Activated naive CD8-positive, alpha-beta T cell treated with anti-CD3 and anti-CD28 coated beads, Interleukin-2, amount 10 ng/mL, durations not matched to agents 7 days and 5 days (primary cell): ENCODE results near the gene MAD1L1. TPM values are rescaled to one million over a fixed set of nuclear protein-coding genes. Genes with fewer than 3 reads are reported as not detected.
"Not testable (repeated sequence)": the region's sequence is repeated elsewhere in the genome, so short reads cannot be mapped to it uniquely, and the experiment has no call there.

Source experiments
- ATAC-seq: fragments of 150-1000 bp; cut with Tn5 transposase; one replicate; pipeline ENCODE4 v1.10.0; 2021; ENCODE audit warnings: low read depth, moderate library complexity
- POLR2A ChIA-PET: fragments of 350-600 bp; sonication (Branson Sonifier 250); formaldehyde crosslinking; loops from one replicate; lab custom pipeline; 2021; ENCODE audit warnings: antibody characterized with exemption; lab: Charles Lee
- DNase-seq: peaks from one replicate; pipeline ENCODE4 v3.0.0; 2021
- H3K27ac Mint-ChIP-seq: one replicate; pipeline ENCODE4 v1.8.0; 2022; ENCODE audit warnings: mild to moderate bottlenecking, mixed read lengths
- H3K27me3 Mint-ChIP-seq: one replicate; pipeline ENCODE4 v1.8.0; 2022; ENCODE audit warnings: mild to moderate bottlenecking, moderate library complexity, mixed read lengths
- H3K36me3 Mint-ChIP-seq: one replicate; pipeline ENCODE4 v1.8.0; 2021; ENCODE audit warnings: mild to moderate bottlenecking, mixed read lengths
- H3K4me1 Mint-ChIP-seq: one replicate; pipeline ENCODE4 v1.8.0; 2021; ENCODE audit warnings: mixed read lengths
- H3K4me3 Mint-ChIP-seq: one replicate; pipeline ENCODE4 v1.8.0; 2022; ENCODE audit warnings: mild to moderate bottlenecking, moderate library complexity, mixed read lengths
- H3K9me3 Mint-ChIP-seq: one replicate; pipeline ENCODE4 v1.8.0; 2021; ENCODE audit warnings: mixed read lengths
- total RNA-seq, 2 experiments: library from RNA; stranded (reverse); gene quantifications; one replicate each; pipeline ENCODE4 v1.2.3, GENCODE V29; 2021

MAD1L1 gene
- total RNA-seq, 2 experiments from 2014 or later = 72.7 to 82.6 TPM

- no peaks in the 10 kb centered on the region for H3K9me3 Mint-ChIP-seq
- H3K27me3 Mint-ChIP-seq = no peaks in the 10 kb centered on the region
- peaks cover 2% of the 10 kb centered on the region for H3K36me3 Mint-ChIP-seq
- H3K4me3 Mint-ChIP-seq = no peak overlapping the region
- ATAC-seq = no peak
- POLR2A ChIA-PET = no interaction called here
- DNase-seq = peak; percentile 24
- no peak overlapping the region for H3K27ac Mint-ChIP-seq
- H3K4me1 Mint-ChIP-seq = no peaks in the 10 kb centered on the region
Measured at GRCh38 chr7:1844951-1845390, 387.8 kb downstream of the MAD1L1 start.

DNA sequence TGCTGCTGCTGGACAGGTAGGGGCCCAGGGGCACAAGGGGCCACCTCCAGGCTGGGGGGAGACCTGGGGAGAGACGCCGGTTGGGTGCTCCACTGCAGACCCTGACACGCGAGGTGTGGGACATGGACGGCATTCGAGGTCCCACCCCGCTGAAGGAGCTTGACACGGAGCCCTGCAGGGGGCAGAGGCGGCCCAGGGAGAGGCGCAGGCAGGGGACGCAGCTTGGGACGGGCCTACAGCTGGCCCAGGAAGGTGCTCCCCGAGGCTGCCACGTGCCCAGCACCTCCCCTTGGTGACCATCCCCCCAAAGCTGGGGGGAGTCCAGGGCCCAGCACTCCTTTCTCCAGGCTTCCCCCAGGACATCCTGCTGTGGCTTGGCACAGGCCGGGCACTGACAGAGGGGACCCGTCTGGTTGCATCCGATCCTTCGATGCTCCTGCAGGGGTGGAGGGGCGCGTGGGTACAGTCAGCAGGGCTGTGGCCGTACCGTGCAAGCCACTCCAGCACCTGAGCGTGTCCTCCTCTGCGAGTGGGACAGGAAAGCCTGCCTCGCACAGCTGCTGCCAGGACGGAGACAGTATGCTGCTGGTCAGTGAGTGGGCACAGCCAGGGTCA lies 388.3 kb downstream of the MAD1L1 start:
- peak; percentile 27 for DNase-seq
- H3K4me3 Mint-ChIP-seq = no peak overlapping the region
- POLR2A ChIA-PET = no interaction called here
- ATAC-seq = no peak
- peaks cover 2% of the 10 kb centered on the region for H3K36me3 Mint-ChIP-seq
- no peak overlapping the region for H3K27ac Mint-ChIP-seq
- no peaks in the 10 kb centered on the region for H3K27me3 Mint-ChIP-seq
- no peaks in the 10 kb centered on the region for H3K9me3 Mint-ChIP-seq
- no peaks in the 10 kb centered on the region for H3K4me1 Mint-ChIP-seq

GRCh38 chr7:1843921-1844335 lies 388.8 kb downstream of the MAD1L1 start:
- ATAC-seq = no peak
- no peak overlapping the region for H3K27ac Mint-ChIP-seq
- no peaks in the 10 kb centered on the region for H3K27me3 Mint-ChIP-seq
- no peaks in the 10 kb centered on the region for H3K4me1 Mint-ChIP-seq
- POLR2A ChIA-PET = no interaction called here
- peaks cover 2% of the 10 kb centered on the region for H3K36me3 Mint-ChIP-seq
- no peaks in the 10 kb centered on the region for H3K9me3 Mint-ChIP-seq
- peak; percentile 22 for DNase-seq
- H3K4me3 Mint-ChIP-seq = no peak overlapping the region

- Mint-ChIP-seq H3K27me3 (no peaks in the 10 kb centered on the region), H3K9me3 (no peaks in the 10 kb centered on the region), H3K4me1 (no peaks in the 10 kb centered on the region), H3K36me3 (peaks cover 2% of the 10 kb centered on the region), H3K4me3 (no peak overlapping the region), H3K27ac (no peak overlapping the region)
- DNase-seq (peak; percentile 21), ATAC-seq (no peak)
- POLR2A ChIA-PET = no interaction called here
Measured at GRCh38 chr7:1843271-1843861, 389.4 kb downstream of the MAD1L1 start.

- Mint-ChIP-seq H3K4me3 (no peak overlapping the region), H3K4me1 (no peaks in the 10 kb centered on the region), H3K27me3 (no peaks in the 10 kb centered on the region), H3K36me3 (peaks cover 2% of the 10 kb centered on the region), H3K27ac (no peak overlapping the region), H3K9me3 (no peaks in the 10 kb centered on the region)
- DNase-seq = peak; percentile 21
- no peak for ATAC-seq
- POLR2A ChIA-PET = no interaction called here
Measured at GRCh38 chr7:1842321-1843221, 390.2 kb downstream of the MAD1L1 start.

GRCh38 chr7:1841286-1842021 lies 391.3 kb downstream of the MAD1L1 start:
- H3K4me3 Mint-ChIP-seq, H3K9me3 Mint-ChIP-seq, H3K4me1 Mint-ChIP-seq, H3K36me3 Mint-ChIP-seq, POLR2A ChIA-PET, H3K27me3 Mint-ChIP-seq, ATAC-seq, H3K27ac Mint-ChIP-seq: not testable (repeated sequence)
- DNase-seq = peak; percentile 24

GRCh38 chr7:1840744-1841143 lies 392.0 kb downstream of the MAD1L1 start:
- H3K4me3 Mint-ChIP-seq, H3K9me3 Mint-ChIP-seq, ATAC-seq, H3K36me3 Mint-ChIP-seq, H3K27me3 Mint-ChIP-seq, H3K27ac Mint-ChIP-seq, H3K4me1 Mint-ChIP-seq, POLR2A ChIA-PET: not testable (repeated sequence)
- peak; percentile 17 for DNase-seq

DNA sequence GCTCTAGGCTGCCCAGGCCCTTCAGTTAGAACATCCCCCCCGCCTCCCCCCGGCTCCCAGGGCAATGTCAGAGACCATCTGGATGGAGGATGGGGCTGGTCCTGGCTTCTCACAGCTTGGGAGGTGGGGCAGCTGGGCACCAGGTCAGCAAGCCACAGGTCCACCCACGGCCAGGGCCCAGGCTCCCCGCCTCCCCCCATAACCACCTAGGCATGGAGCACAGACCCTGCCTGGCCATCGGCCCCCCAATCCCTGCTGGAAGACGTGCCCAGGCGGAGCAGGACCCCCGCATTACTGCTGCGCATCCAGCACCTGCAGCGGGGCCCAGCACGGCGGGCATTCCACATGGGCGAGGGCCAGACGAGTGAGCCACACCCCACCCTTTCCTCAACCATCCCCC lies 393.0 kb downstream of the MAD1L1 start:
- ATAC-seq = no peak
- H3K36me3 Mint-ChIP-seq = peaks cover 5% of the 10 kb centered on the region
- peak; percentile 23 for DNase-seq
- peaks cover 3% of the 10 kb centered on the region for H3K9me3 Mint-ChIP-seq
- POLR2A ChIA-PET = no interaction called here
- H3K27ac Mint-ChIP-seq = no peak overlapping the region
- H3K4me1 Mint-ChIP-seq = no peaks in the 10 kb centered on the region
- H3K27me3 Mint-ChIP-seq = no peaks in the 10 kb centered on the region
- no peak overlapping the region for H3K4me3 Mint-ChIP-seq

DNA sequence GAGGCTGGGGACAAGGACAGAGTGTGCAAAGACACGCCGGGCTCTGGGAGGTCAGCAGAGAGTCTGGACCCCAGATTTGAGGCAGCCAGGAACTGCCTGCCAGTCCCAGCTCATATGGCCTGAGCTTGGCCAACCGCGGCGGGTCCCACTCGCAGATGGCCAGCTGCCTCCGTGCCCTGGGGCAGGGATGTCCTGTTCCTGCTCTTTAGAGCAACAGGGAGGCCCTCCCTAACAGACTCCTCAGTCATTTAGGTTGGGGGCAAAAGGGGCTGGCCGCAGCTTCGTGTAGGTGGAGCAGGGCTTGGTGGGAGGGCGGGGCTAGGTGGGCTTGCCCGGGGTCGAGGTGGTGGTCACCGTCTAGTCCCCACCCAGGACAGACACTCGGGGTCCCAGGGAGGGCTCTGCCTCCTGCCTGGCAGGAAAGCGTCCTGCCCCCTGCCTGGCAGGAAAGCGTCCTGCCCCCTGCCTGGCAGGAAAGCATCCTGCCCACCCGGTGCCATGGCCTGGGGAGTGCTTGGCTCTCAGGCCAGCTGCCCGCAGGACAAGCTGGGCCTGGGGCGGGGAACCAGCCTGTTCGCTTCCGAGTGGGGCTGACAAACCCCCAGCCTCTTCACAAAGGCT lies 393.7 kb downstream of the MAD1L1 start:
- POLR2A ChIA-PET = interaction anchor here (0.7 kb wide), 1 partner anchor 505 kb away, joined by 3 read pairs; no protein-coding TSS in a partner anchor
- not testable (repeated sequence) for H3K4me3 Mint-ChIP-seq, H3K27ac Mint-ChIP-seq, H3K4me1 Mint-ChIP-seq, H3K9me3 Mint-ChIP-seq, ATAC-seq, H3K27me3 Mint-ChIP-seq, H3K36me3 Mint-ChIP-seq
- DNase-seq = peak; percentile 14

DNA sequence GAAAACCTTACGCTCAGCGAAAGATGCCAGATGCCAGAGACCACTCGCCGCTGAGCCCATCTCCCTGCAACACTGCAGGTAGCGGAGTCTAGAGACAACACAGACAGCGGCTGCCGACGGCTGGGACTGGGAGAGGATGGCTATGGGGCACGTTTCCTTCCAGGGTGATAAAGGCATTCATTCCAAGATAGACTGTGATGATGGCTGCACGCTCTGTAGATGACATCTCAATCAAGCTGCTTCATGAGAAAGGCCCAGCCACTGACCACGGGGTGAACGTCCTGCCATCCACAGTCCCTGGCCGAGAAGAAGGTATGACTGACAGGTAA lies 394.2 kb downstream of the MAD1L1 start:
- POLR2A ChIA-PET = interaction anchor here (0.7 kb wide), 1 partner anchor 505 kb away, joined by 3 read pairs; no protein-coding TSS in a partner anchor
- H3K4me1 Mint-ChIP-seq, H3K9me3 Mint-ChIP-seq, H3K36me3 Mint-ChIP-seq, ATAC-seq, H3K4me3 Mint-ChIP-seq, DNase-seq, H3K27me3 Mint-ChIP-seq, H3K27ac Mint-ChIP-seq: not testable (repeated sequence)

- not testable (repeated sequence) for H3K4me1 Mint-ChIP-seq, H3K27ac Mint-ChIP-seq, H3K27me3 Mint-ChIP-seq, H3K4me3 Mint-ChIP-seq, H3K36me3 Mint-ChIP-seq, ATAC-seq
- H3K9me3 Mint-ChIP-seq = peaks cover 12% of the 10 kb centered on the region
- DNase-seq = peak; percentile 11
- POLR2A ChIA-PET = interaction anchor here (0.7 kb wide), 1 partner anchor 506 kb away, joined by 3 read pairs; no protein-coding TSS in a partner anchor
Measured at GRCh38 chr7:1837696-1838543, 394.8 kb downstream of the MAD1L1 start.

- DNase-seq, H3K27me3 Mint-ChIP-seq, H3K27ac Mint-ChIP-seq, H3K4me3 Mint-ChIP-seq, ATAC-seq, POLR2A ChIA-PET, H3K4me1 Mint-ChIP-seq: not testable (repeated sequence)
- H3K36me3 Mint-ChIP-seq = peaks cover 22% of the 10 kb centered on the region
- H3K9me3 Mint-ChIP-seq = peaks cover 28% of the 10 kb centered on the region
Measured at GRCh38 chr7:1831933-1832535, 400.7 kb downstream of the MAD1L1 start.
